Activated effector memory CD4-positive, alpha-beta T cell treated with anti-CD3 and anti-CD28 coated beads, Interleukin-2, amount 50 U/mL, for 16 hours (primary cell): ENCODE data around the gene DALRD3.
A peak's percentile ranks its signal among the peaks of the same experiment; 100 is the strongest.

Source experiments
- DNase-seq: peaks from one replicate; pipeline ENCODE4 v3.0.0-alpha.2; 2020

DALRD3 gene

DNA sequence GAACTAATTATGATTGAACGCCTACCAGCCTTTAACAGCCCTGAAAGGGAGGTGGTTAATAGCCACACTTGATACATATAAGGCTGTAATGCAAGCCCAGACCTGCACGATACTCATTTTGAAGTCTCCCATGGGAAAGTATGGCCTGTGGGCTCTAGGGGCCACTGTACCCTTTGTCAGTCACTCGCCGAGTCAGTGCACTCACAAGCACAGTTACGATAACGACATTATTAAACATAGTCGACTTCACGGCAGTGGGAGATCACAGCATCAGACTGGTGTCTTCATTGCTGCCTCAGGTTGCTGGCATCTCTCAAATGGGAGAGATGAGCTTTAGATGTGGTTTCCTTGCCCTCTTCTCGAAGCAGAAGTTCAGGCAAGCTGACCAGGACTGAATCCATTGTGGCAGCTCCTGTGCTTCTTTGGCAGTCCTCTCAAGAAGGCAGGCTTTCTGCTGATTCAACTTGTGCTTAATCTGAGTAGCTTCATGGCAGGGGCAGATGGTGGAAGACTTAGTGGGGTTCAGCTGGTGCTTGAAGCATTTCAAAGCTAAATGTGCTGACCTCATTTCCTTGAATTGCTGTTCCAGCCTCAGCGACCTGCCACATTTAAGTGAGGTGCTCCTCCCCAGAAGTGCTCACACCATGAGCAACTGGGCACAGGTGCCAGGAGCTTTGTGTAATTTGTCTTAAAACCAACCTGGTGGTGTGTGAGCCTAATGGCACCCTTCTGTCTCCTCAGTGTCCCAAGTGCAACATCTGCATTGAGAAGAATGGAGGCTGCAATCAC lies 44.1 kb downstream of the DALRD3 start:
- DNase-seq: peak; percentile 41

GRCh38 chr3:48970586-48970985 lies 47.8 kb downstream of the DALRD3 start:
- DNase-seq: no peak

GRCh38 chr3:48966876-48967361 lies 51.5 kb downstream of the DALRD3 start:
- peak; percentile 78 for DNase-seq

DNA sequence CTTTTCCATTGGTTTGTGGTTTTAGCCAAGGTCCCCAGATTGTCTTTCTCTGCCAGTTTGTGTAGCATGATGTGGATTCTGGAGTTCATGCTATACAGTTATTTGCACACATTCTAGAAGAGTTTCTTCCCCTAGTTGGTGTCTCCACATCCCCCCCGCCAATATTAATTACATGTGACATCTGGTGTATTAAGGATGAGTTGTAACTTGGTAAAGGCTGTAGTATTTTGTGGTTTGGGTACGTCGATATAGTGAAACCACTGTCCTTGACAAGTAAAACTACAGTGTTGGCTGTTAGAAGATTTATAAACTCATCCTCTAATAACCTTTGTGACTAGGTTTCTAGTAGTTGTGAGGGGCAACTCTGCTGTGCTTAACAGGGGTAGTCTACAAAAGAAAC lies 52.0 kb downstream of the DALRD3 start:
- no peak for DNase-seq
